RWPE2 (cell line): ENCODE measurements around the gene PEX14.
A peak's percentile ranks its signal among the peaks of the same experiment; 100 is the strongest.

Source experiments
- ATAC-seq: fragments of 200-7000 bp; cut with Tn5 transposase; 3 replicates; pipeline ENCODE4 v1.9.1; 2021; ENCODE audit warnings: low read depth
- DNase-seq: peaks from one replicate; pipeline ENCODE4 v3.0.0-alpha.2; 2020; ENCODE audit warnings: low spot score
- H3K27ac ChIP-seq: fragments of 450-650 bp; 2 replicates; pipeline ENCODE4 v1.5.1; 2017; ENCODE audit warnings: mild to moderate bottlenecking; ENCODE audit not compliant: poor library complexity, severe bottlenecking
- H3K27me3 ChIP-seq: fragments of 250-450 bp; sonication (Bioruptor Pico); 2 replicates; pipeline ENCODE4 v1.5.1; 2021; ENCODE audit warnings: mild to moderate bottlenecking, moderate library complexity; ENCODE audit not compliant: insufficient read depth, poor library complexity, severe bottlenecking
- H3K36me3 ChIP-seq: fragments of 250-450 bp; sonication (Bioruptor Pico); 2 replicates; pipeline ENCODE4 v1.5.1; 2020; ENCODE audit warnings: low read depth, mild to moderate bottlenecking, moderate library complexity
- H3K4me1 ChIP-seq: fragments of 250-450 bp; sonication (Bioruptor Pico); 2 replicates; pipeline ENCODE4 v1.5.1; 2021; ENCODE audit warnings: mild to moderate bottlenecking, moderate library complexity; ENCODE audit not compliant: insufficient read depth, poor library complexity, severe bottlenecking
- H3K4me3 ChIP-seq: fragments of 250-450 bp; sonication (Bioruptor Pico); 2 replicates; pipeline ENCODE4 v1.5.1; 2021; ENCODE audit warnings: mild to moderate bottlenecking, moderate library complexity; ENCODE audit not compliant: severe bottlenecking
- H3K9me3 ChIP-seq: fragments of 250-450 bp; sonication (Bioruptor Pico); 2 replicates; pipeline ENCODE4 v1.5.1; 2021; ENCODE audit warnings: mild to moderate bottlenecking, moderate library complexity; ENCODE audit not compliant: severe bottlenecking
- CTCF ChIP-seq: fragments of 450-650 bp; IDR thresholded peaks from one replicate; pipeline ENCODE4 v1.5.1; 2017; ENCODE audit warnings: mild to moderate bottlenecking, moderate library complexity; ENCODE audit not compliant: poor library complexity, severe bottlenecking

The PEX14 gene

DNA sequence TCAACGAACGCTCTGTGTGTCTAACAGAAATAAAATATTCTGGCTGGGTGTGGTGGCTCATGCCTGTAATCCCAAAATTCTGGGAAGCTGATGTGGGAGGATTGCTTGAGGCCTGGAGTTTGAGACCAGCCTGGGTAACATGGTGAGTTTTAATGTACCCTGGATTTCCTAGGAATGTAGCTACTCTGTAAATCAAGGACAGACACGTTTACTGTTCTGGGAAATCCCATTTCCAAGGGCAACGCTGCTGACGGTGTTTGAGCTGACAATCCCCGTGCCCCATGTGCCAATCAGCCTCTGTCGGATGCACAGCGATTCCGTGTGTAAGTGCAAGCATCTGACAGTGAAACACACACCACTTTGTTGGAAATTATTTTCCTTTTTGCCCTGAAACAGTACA is 16.9 kb upstream of the PEX14 start:
- DNase-seq (no peak), ATAC-seq (no peak)
- peaks cover 23% of the 10 kb centered on the region for H3K36me3 ChIP-seq
- H3K27ac ChIP-seq, result peak overlapping the region; percentile 27
- no peak for TF ChIP-seq CTCF
- no peak overlapping the region for H3K4me3 ChIP-seq
- H3K9me3 ChIP-seq, result no peaks in the 10 kb centered on the region
- no peaks in the 10 kb centered on the region for H3K27me3 ChIP-seq
- peaks cover 24% of the 10 kb centered on the region for H3K4me1 ChIP-seq

DNA sequence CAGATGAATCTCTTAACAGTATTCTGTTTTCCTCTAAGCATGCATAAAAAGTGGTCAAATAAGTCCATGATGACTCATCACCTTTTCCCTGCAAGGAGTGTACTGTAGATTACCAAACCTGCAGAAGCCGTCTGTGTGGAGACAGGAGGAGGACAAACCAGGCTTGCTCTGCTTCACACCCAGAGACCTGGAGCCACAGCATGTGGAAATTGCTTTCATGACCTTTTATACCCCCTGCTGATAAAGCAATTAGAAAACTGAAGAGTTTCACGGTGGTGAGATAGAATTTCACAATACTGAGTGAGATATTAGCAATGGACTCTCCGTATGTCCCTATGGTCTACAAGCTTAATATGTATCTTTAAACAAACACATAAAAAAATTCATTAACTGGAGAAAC is 15.6 kb upstream of the PEX14 start:
- no peaks in the 10 kb centered on the region for H3K9me3 ChIP-seq
- H3K4me3 ChIP-seq, result no peak overlapping the region
- peaks cover 24% of the 10 kb centered on the region for H3K4me1 ChIP-seq
- DNase-seq, result no peak
- no peaks in the 10 kb centered on the region for H3K27me3 ChIP-seq
- ATAC-seq, result peak; percentile 87
- peak overlapping the region; percentile 42 for H3K27ac ChIP-seq
- peaks cover 36% of the 10 kb centered on the region for H3K36me3 ChIP-seq
- TF ChIP-seq CTCF, result no peak

DNA sequence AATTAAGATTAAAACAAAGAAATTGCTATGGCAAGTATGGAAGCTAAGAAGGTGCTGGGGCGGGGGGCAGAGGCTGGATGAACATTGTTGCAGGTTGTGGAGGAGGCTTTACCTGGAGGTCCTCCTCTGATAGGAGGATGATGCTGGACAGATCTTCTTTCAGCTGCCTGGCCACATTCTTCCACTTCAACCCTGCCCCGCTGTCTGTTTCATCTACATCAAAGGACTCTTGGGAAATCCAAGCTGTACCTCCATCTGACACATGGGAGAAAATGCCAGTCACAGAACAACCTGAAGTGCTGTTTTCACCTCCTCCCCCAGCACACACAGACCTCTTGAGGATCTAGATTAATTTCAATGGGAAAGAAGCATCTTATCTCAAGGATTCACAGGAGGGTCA is 7.7 kb upstream of the PEX14 start:
- H3K9me3 ChIP-seq, result no peaks in the 10 kb centered on the region
- no peak overlapping the region for H3K27ac ChIP-seq
- ATAC-seq, result no peak
- DNase-seq, result no peak
- no peak overlapping the region for H3K4me3 ChIP-seq
- H3K27me3 ChIP-seq, result no peaks in the 10 kb centered on the region
- H3K4me1 ChIP-seq, result no peaks in the 10 kb centered on the region
- peaks cover 75% of the 10 kb centered on the region for H3K36me3 ChIP-seq
- TF ChIP-seq CTCF, result no peak

DNA sequence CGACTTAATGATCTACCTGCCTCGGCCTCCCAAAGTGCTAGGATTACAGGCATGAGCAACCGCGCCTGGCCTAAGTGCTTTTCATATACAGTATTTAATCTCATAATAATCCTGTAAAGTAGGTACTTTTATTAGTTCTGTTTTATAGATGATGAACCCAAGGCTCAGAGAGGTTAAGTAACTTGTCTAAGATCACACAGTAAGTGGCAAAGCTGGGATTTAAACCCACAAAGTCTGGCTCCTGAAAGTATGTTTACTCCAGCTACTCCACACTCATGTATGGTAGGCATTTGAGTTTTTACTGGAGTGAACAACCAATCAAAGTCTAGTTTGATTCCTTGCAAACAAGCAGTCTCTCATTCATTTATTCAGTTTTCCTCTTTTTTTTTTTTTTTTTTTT is 4.7 kb upstream of the PEX14 start:
- TF ChIP-seq CTCF, result no peak
- Histone ChIP-seq H3K4me3 (no peak overlapping the region), H3K27ac (no peak overlapping the region), H3K27me3 (no peaks in the 10 kb centered on the region), H3K4me1 (peaks cover 4% of the 10 kb centered on the region), H3K36me3 (peaks cover 47% of the 10 kb centered on the region), H3K9me3 (no peaks in the 10 kb centered on the region)
- ATAC-seq (no peak), DNase-seq (no peak)

DNA sequence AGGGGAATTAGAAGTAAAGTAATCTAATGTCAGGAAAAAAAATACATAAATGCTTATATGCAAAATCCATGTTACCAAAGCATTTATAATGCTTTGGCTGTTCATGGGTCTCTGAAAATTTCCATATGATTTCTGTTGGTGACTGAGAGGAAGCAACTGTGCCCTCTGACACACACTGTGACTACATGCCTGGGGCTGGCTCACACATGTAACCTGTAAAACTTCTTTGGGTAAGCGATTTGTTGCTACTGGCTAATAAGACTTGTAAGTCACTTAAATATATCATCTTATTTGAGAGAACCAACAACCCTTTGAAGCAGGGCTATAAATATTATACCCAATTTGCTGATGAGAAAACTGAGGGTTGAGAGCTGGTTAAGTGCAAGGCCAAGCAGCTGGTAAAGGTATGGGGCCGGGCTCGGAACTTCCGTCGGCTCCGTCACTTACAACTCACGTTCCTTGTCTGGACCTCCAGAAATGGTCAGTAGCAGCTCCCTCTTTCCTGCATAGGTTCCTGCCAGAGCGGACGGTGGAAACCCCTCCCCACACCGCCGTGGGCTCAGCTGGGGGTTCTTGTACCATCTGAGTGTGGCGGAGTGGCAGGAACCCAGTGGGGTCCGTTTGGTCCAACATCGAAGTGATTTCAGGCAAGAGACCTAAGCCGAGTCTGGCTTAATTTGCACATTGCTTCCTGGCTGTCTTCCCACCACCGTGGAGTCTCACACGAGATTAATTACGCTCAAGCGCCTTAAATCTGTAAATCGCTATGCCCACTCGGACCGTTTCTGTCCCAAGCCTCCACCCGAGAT is 3.1 kb upstream of the PEX14 start:
- Histone ChIP-seq H3K4me1 (peaks cover 4% of the 10 kb centered on the region), H3K4me3 (peak overlapping the region; percentile 75), H3K27me3 (no peaks in the 10 kb centered on the region), H3K27ac (peak overlapping the region; percentile 53), H3K36me3 (peaks cover 32% of the 10 kb centered on the region), H3K9me3 (no peaks in the 10 kb centered on the region)
- ATAC-seq (peak; percentile 2; the same call in 1 of the 3 replicates), DNase-seq (no peak)
- TF ChIP-seq CTCF, result no peak
